ENCODE results near the gene GNAZ. TPM values are rescaled to one million over a fixed set of nuclear protein-coding genes. Genes with fewer than 3 reads are reported as not detected.

GNAZ gene
- total RNA-seq, 1 experiment from 2014 or later: 0.48 TPM

DNA sequence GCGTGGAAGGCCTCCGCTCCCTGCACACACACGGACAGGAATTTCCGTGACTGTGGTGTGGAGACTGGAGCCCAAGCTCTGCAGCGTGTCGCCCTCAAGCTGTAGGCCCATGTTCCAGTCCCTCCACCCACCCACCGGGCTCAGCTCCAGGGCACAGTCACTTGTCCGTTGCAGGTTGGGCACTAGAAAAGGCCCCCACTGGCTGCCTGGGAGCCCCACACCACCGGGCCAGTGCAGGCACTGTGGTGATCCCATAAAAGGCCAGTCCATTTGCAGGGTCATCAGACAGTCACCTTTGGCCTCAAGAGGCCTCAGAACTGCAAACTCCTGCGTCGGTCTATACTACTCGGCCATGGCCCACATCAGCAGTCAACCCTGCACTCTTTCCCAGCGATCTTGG, 91.3 kb downstream of the GNAZ start:
- H3K9me3 Mint-ChIP-seq (ENCODE audit: unreplicated experiment): no peaks in the 10 kb centered on the region
- ChIA-PET CTCF (interaction anchor here (0.6 to 1.0 kb wide), 2 partner anchors 17 to 44 kb away, joined by 3 read pairs; no protein-coding TSS in a partner anchor), POLR2A (interaction anchor here (0.6 kb wide), 1 partner anchor 106 kb away, joined by 3 read pairs; no protein-coding TSS in a partner anchor)
- intact Hi-C loops (cut with micrococcal nuclease; ENCODE audit: unreplicated experiment): no loop called here
- no peaks in the 10 kb centered on the region for H3K36me3 Mint-ChIP-seq (ENCODE audit: insufficient read depth, unreplicated experiment)
- H3K4me3 ChIP-seq (ENCODE audit: low read depth, low read length): no peak overlapping the region
- no peaks in the 10 kb centered on the region for H3K27me3 Mint-ChIP-seq (ENCODE audit: insufficient read depth, unreplicated experiment)
- no peak overlapping the region for H3K4me3 Mint-ChIP-seq (ENCODE audit: unreplicated experiment)
- no peak for TF ChIP-seq CTCF (IDR thresholded peaks at IDR 0.05; ENCODE audit: insufficient read depth in 1 of 2, low read depth in 1 of 2, low read length in 1 of 2, severe bottlenecking in 1 of 2, unreplicated experiment in 1 of 2)
- H3K36me3 ChIP-seq (ENCODE audit: control insufficient read depth, insufficient read depth, low read length): no peaks in the 10 kb centered on the region
- peaks cover 5% of the 10 kb centered on the region for H3K4me1 Mint-ChIP-seq (ENCODE audit: low read depth, unreplicated experiment)
- no TSS peak for BruUV-seq (replicated peaks)
- no peak for DNase-seq
- peaks cover 23% of the 10 kb centered on the region for H3K4me1 ChIP-seq
- no peaks in the 10 kb centered on the region for H3K9me3 ChIP-seq
- no peak overlapping the region for H3K27ac Mint-ChIP-seq (ENCODE audit: unreplicated experiment)
- no peaks in the 10 kb centered on the region for H3K27me3 ChIP-seq (replicated peaks; ENCODE audit: control insufficient read depth, insufficient read depth, low read length)

GRCh38 chr22:23163665-23164064, 93.3 kb downstream of the GNAZ start:
- Mint-ChIP-seq H3K4me3 (ENCODE audit: unreplicated experiment) (no peak overlapping the region), H3K27ac (ENCODE audit: unreplicated experiment) (no peak overlapping the region), H3K4me1 (ENCODE audit: low read depth, unreplicated experiment) (no peaks in the 10 kb centered on the region), H3K9me3 (ENCODE audit: unreplicated experiment) (no peaks in the 10 kb centered on the region), H3K36me3 (ENCODE audit: insufficient read depth, unreplicated experiment) (no peaks in the 10 kb centered on the region), H3K27me3 (ENCODE audit: insufficient read depth, unreplicated experiment) (no peaks in the 10 kb centered on the region)
- no TSS peak for BruUV-seq (replicated peaks)
- Histone ChIP-seq H3K4me1 (peaks cover 3% of the 10 kb centered on the region; the same call in 1 of the 2 replicates), H3K36me3 (ENCODE audit: control insufficient read depth, insufficient read depth, low read length) (no peaks in the 10 kb centered on the region), H3K9me3 (no peaks in the 10 kb centered on the region), H3K27me3 (replicated peaks; ENCODE audit: control insufficient read depth, insufficient read depth, low read length) (no peaks in the 10 kb centered on the region), H3K4me3 (ENCODE audit: low read depth, low read length) (no peak overlapping the region)
- POLR2A ChIA-PET: no interaction called here
- DNase-seq: no peak
- intact Hi-C loops (cut with micrococcal nuclease; ENCODE audit: unreplicated experiment): no loop called here
- TF ChIP-seq CTCF (IDR thresholded peaks at IDR 0.05; ENCODE audit: insufficient read depth in 1 of 2, low read depth in 1 of 2, low read length in 1 of 2, severe bottlenecking in 1 of 2, unreplicated experiment in 1 of 2): no peak
- CTCF ChIA-PET: interaction anchor here (0.6 kb wide), 1 partner anchor 22 kb away, joined by 5 read pairs; the partner anchor contains the start of gene RSPH14

GRCh38 chr22:23164091-23164490, 93.8 kb downstream of the GNAZ start:
- Mint-ChIP-seq H3K9me3 (ENCODE audit: unreplicated experiment) (no peaks in the 10 kb centered on the region), H3K27me3 (ENCODE audit: insufficient read depth, unreplicated experiment) (no peaks in the 10 kb centered on the region), H3K4me3 (ENCODE audit: unreplicated experiment) (no peak overlapping the region), H3K36me3 (ENCODE audit: insufficient read depth, unreplicated experiment) (no peaks in the 10 kb centered on the region), H3K27ac (ENCODE audit: unreplicated experiment) (no peak overlapping the region), H3K4me1 (ENCODE audit: low read depth, unreplicated experiment) (no peaks in the 10 kb centered on the region)
- H3K36me3 ChIP-seq (ENCODE audit: control insufficient read depth, insufficient read depth, low read length): no peaks in the 10 kb centered on the region
- H3K4me3 ChIP-seq (ENCODE audit: low read depth, low read length): no peak overlapping the region
- no peak for DNase-seq
- intact Hi-C loops (cut with micrococcal nuclease; ENCODE audit: unreplicated experiment): no loop called here
- H3K9me3 ChIP-seq: no peaks in the 10 kb centered on the region
- BruUV-seq (replicated peaks): no TSS peak
- ChIA-PET POLR2A (no interaction called here), CTCF (interaction anchor here (0.6 kb wide), 1 partner anchor 22 kb away, joined by 5 read pairs; the partner anchor contains the start of gene RSPH14)
- TF ChIP-seq CTCF (IDR thresholded peaks at IDR 0.05; ENCODE audit: insufficient read depth in 1 of 2, low read depth in 1 of 2, low read length in 1 of 2, severe bottlenecking in 1 of 2, unreplicated experiment in 1 of 2): no peak
- peaks cover 3% of the 10 kb centered on the region; the same call in 1 of the 2 replicates for H3K4me1 ChIP-seq
- H3K27me3 ChIP-seq (replicated peaks; ENCODE audit: control insufficient read depth, insufficient read depth, low read length): no peaks in the 10 kb centered on the region
